Thoracic aorta (tissue), 2 donors: ENCODE measurements around the gene TOPAZ1. TPM values are rescaled to one million over a fixed set of nuclear protein-coding genes. Genes with fewer than 3 reads are reported as not detected.

ENCODE experiments used
- ATAC-seq: fragments of 150-250 bp; one replicate; pipeline ENCODE4 v1.8.0; 2017; ENCODE audit warnings: low read depth; ENCODE audit not compliant: insufficient number of reproducible peaks, low FRiP score
- DNase-seq: peaks from one replicate; pipeline ENCODE4 v3.0.0-alpha.2; 2020; ENCODE audit warnings: low spot score
- H3K27ac ChIP-seq, 2 donors: fragments of 200-600 bp; sonication (generic); 1 replicate in 1 of 2; 2 replicates in 1 of 2; pipeline ENCODE4 v1.5.1; 2016; ENCODE audit warnings: mild to moderate bottlenecking in 2 of 2, moderate library complexity in 2 of 2
- H3K27me3 ChIP-seq: fragments of 200-600 bp; sonication (generic); replicated peaks from 2 replicates; pipeline ENCODE4 v1.6.0; 2016; ENCODE audit warnings: mild to moderate bottlenecking; ENCODE audit not compliant: insufficient read depth
- H3K36me3 ChIP-seq: fragments of 200-600 bp; sonication (generic); one replicate; pipeline ENCODE4 v1.5.1; 2016
- H3K4me1 ChIP-seq, 2 donors: fragments of 200-600 bp; sonication (generic); 1 replicate in 1 of 2; 2 replicates in 1 of 2; pipeline versions ENCODE4 v1.5.1 to v1.6.0; 2016; ENCODE audit warnings: low read depth in 2 of 2, mild to moderate bottlenecking in 1 of 2; ENCODE audit not compliant: control insufficient read depth in 1 of 2
- H3K4me3 ChIP-seq: fragments of 200-600 bp; sonication (generic); 2 replicates; pipeline ENCODE4 v1.5.1; 2016; ENCODE audit warnings: mild to moderate bottlenecking
- H3K9me3 ChIP-seq: fragments of 200-600 bp; sonication (generic); 2 replicates; pipeline ENCODE4 v1.5.1; 2016
- total RNA-seq, 2 donors: library from RNA; depleted of rRNA; stranded (reverse); fragments of >200 nt; gene quantifications; one replicate each; pipeline versions ENCODE4 v1.1.0 to v1.2.3, GENCODE V29; 2016
- TF ChIP-seq, protein P1 (sequence below): fragments of 200-600 bp; sonication (generic); IDR thresholded peaks from one replicate; pipeline ENCODE4 v1.5.1; 2019; ENCODE audit warnings: antibody characterized with exemption

Gene TOPAZ1
- total RNA-seq, 2 donors from 2014 or later: not detected

DNA sequence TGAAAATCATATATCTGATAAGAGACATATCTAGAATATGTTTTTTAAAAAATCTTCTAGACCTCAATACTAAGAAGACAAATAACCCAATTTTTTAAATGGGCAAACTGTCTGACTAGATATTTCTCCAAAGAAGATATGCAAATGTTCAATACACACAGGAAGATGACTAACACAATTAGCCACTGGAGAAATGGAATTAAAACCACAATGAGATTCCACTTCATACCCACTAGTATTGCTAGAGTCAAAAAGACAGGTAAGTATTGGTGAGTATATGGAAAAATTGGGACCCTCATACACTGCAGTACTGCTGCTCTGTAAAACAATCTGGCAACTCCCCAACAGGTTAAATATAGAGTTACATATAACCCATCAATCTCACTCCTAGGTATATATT lies 33.1 kb upstream of the TOPAZ1 start:
- H3K27me3 ChIP-seq: no peaks in the 10 kb centered on the region
- TF ChIP-seq, protein P1, sequence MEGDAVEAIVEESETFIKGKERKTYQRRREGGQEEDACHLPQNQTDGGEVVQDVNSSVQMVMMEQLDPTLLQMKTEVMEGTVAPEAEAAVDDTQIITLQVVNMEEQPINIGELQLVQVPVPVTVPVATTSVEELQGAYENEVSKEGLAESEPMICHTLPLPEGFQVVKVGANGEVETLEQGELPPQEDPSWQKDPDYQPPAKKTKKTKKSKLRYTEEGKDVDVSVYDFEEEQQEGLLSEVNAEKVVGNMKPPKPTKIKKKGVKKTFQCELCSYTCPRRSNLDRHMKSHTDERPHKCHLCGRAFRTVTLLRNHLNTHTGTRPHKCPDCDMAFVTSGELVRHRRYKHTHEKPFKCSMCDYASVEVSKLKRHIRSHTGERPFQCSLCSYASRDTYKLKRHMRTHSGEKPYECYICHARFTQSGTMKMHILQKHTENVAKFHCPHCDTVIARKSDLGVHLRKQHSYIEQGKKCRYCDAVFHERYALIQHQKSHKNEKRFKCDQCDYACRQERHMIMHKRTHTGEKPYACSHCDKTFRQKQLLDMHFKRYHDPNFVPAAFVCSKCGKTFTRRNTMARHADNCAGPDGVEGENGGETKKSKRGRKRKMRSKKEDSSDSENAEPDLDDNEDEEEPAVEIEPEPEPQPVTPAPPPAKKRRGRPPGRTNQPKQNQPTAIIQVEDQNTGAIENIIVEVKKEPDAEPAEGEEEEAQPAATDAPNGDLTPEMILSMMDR: no peak
- no peaks in the 10 kb centered on the region for H3K9me3 ChIP-seq
- no peaks in the 10 kb centered on the region for H3K36me3 ChIP-seq
- no peak overlapping the region for H3K4me3 ChIP-seq
- no peaks in the 10 kb centered on the region for H3K4me1 ChIP-seq
- ATAC-seq (no peak), DNase-seq (no peak)
- H3K27ac ChIP-seq: no peak overlapping the region

DNA sequence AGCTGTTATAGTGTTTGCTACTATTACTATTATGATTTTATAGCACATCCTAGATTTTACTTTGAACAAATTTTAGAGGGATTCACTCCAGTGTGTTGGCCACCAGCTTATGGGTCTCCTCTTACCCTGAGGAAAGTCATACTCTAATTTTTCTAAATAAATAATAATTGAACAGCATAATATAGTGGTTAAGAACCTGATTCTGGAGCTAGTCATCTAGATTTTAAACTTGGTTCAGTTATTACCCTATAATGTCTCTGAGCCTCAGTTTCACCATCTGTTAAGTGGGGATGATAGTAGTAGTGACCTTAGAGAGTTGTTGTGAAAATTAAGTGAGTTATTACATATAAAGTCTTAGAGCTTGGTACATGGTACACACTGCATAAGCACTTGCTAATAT lies 30.7 kb upstream of the TOPAZ1 start:
- TF ChIP-seq, protein P1: no peak
- Histone ChIP-seq H3K36me3 (no peaks in the 10 kb centered on the region), H3K27me3 (no peaks in the 10 kb centered on the region), H3K9me3 (peaks cover 6% of the 10 kb centered on the region), H3K4me1 (no peaks in the 10 kb centered on the region), H3K4me3 (no peak overlapping the region), H3K27ac (no peak overlapping the region)
- no peak for DNase-seq
- no peak for ATAC-seq

DNA sequence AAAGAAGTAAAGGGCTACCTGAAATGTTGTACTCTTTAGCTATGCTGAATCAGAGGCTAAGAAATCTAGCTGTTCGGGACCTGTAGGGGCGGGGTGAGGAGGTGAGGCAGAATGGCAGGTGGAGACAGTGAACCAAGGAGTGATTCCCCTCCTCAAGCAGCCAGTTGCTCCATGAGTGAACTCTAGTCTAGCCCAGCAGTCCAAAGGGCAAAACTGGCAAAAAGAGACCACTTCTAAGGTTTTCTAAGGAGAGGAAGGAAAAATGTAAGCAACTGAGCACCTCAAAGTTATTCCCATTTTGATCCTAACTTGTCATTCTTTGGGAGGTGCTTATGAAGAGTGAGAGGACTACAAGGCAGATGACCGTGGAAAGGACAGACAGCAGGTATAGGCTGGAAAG lies 19.3 kb upstream of the TOPAZ1 start:
- TF ChIP-seq, protein P1: no peak
- Histone ChIP-seq H3K4me1 (no peaks in the 10 kb centered on the region), H3K27me3 (no peaks in the 10 kb centered on the region), H3K9me3 (no peaks in the 10 kb centered on the region), H3K27ac (no peak overlapping the region), H3K4me3 (no peak overlapping the region), H3K36me3 (no peaks in the 10 kb centered on the region)
- no peak for DNase-seq
- no peak for ATAC-seq

DNA sequence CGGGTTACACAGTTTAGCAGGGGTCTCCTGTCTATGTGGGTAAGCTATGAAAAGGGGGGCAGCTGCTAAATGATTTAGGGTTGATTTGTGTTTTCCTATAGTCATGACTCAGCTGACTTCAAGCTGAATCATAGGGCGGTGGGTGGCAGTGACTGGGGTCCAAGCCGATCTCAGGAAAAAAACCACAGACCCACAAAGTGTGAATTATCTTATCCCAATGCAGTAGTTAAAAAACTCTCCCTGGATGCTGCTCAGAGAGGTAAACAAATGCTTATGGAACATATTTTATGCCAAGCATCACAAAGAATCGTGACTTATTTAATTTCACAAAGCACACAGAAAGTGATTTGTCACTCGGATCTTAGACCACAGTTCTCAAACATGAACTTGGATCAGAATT lies 18.4 kb upstream of the TOPAZ1 start:
- no peaks in the 10 kb centered on the region for H3K9me3 ChIP-seq
- no peaks in the 10 kb centered on the region for H3K4me1 ChIP-seq
- H3K36me3 ChIP-seq: no peaks in the 10 kb centered on the region
- no peak for DNase-seq
- H3K27me3 ChIP-seq: no peaks in the 10 kb centered on the region
- H3K27ac ChIP-seq: no peak overlapping the region
- no peak overlapping the region for H3K4me3 ChIP-seq
- no peak for ATAC-seq
- TF ChIP-seq, protein P1: no peak

DNA sequence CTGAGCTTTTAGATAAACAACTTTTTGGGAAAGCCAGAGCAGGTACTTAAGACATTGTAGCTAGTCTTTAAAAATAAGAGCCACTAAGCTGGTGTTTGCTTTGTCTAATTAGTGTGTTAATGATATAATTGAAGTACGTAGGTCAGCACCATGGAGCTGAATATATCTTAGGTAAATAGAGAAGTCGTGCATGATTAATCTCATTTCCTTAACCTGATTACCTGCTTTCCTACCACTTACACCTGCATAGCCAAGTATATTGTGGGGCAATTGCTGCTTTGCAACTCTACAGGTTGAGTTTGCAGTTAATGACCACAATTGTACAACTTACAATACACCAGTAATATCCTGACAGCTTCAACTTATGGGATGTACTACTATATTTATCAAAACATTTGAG lies 17.6 kb upstream of the TOPAZ1 start:
- Histone ChIP-seq H3K4me1 (no peaks in the 10 kb centered on the region), H3K9me3 (no peaks in the 10 kb centered on the region), H3K4me3 (no peak overlapping the region)

More for the DNA sequence above, 17.6 kb upstream of the TOPAZ1 start:
- TF ChIP-seq, protein P1: no peak
- no peaks in the 10 kb centered on the region for H3K27me3 ChIP-seq
- no peak for DNase-seq
- no peaks in the 10 kb centered on the region for H3K36me3 ChIP-seq
- ATAC-seq: no peak
- H3K27ac ChIP-seq: no peak overlapping the region
